Measurements from ENCODE around the gene NRG3. TPM values are rescaled to one million over a fixed set of nuclear protein-coding genes. Genes with fewer than 3 reads are reported as not detected.

Gene NRG3
- total and polyA plus RNA-seq, 2 donors (not counting 1 experiment from before 2014, with no cell fraction given) = 0.06 TPM; not detected in 1

- no peaks in the 10 kb centered on the region for H3K9me3 Mint-ChIP-seq (ENCODE audit: insufficient read depth)
- ATAC-seq (ENCODE audit: low read depth) = no peak
- Histone ChIP-seq H3K9me3 (ENCODE audit: control extremely low read depth in 1 of 3, control insufficient read depth in 2 of 3, insufficient read depth in 1 of 3, low read length in 2 of 3) (no peaks in the 10 kb centered on the region), H3K4me3 (ENCODE audit: control extremely low read depth in 1 of 5, extremely low read depth in 1 of 5, insufficient read depth in 1 of 5, low read depth in 2 of 5, low read length in 4 of 5) (no peak overlapping the region), H3K36me3 (replicated peaks in 1 of 2; ENCODE audit: control extremely low read depth in 1 of 2, control insufficient read depth in 1 of 2, extremely low read depth in 1 of 2, insufficient read depth in 2 of 2, low read length in 1 of 2) (no peaks in the 10 kb centered on the region), H3K4me1 (ENCODE audit: control insufficient read depth in 2 of 2, insufficient read depth in 2 of 2, low read length in 2 of 2) (no peaks in the 10 kb centered on the region), H3K27me3 (replicated peaks in 1 of 4; ENCODE audit: control extremely low read depth in 1 of 4, control insufficient read depth in 3 of 4, insufficient read depth in 4 of 4, low read length in 3 of 4) (no peaks in the 10 kb centered on the region), H3K4me2 (replicated peaks; ENCODE audit: low read depth, low read length, poor library complexity, severe bottlenecking) (no peak overlapping the region), H3K27ac (ENCODE audit: low read length in 2 of 2) (no peak overlapping the region), H4K20me1 (ENCODE audit: control insufficient read depth, insufficient read depth, low read length, poor library complexity, severe bottlenecking) (no peaks in the 10 kb centered on the region), H3K9ac (ENCODE audit: low read length) (no peak overlapping the region), H2AFZ (ENCODE audit: insufficient read depth, low read depth, low read length, poor library complexity, severe bottlenecking) (no peak overlapping the region), H3K79me2 (ENCODE audit: control insufficient read depth, insufficient read depth, low read length) (no peaks in the 10 kb centered on the region)
- no peaks in the 10 kb centered on the region for H3K27me3 Mint-ChIP-seq
- H3K4me3 Mint-ChIP-seq = no peak overlapping the region
- CTCF ChIA-PET = no interaction called here
- no peak overlapping the region for H3K27ac Mint-ChIP-seq
- POLR2A ChIA-PET = no interaction called here
- no peaks in the 10 kb centered on the region for H3K4me1 Mint-ChIP-seq
- no peak for DNase-seq
- intact Hi-C loops (cut with micrococcal nuclease) = no loop called here
- TF ChIP-seq EZH2 (IDR thresholded peaks at IDR 0.05; ENCODE audit: borderline replicate concordance, insufficient read depth, low read depth, low read length, poor library complexity, severe bottlenecking) = no peak
- no peak for TF ChIP-seq CTCF (IDR thresholded peaks at IDR 0.05)
- WGBS (ENCODE audit: insufficient coverage) = 64% methylated on average over 4 of the region's 7 CpGs
Measured at GRCh38 chr10:82194419-82194818, 319.4 kb downstream of the NRG3 start.

- peaks cover 0 to 2% (median 0%) of the 10 kb centered on the region in 3 donors for H3K9me3 ChIP-seq (ENCODE audit: control extremely low read depth in 1 of 3, control insufficient read depth in 2 of 3, insufficient read depth in 1 of 3, low read length in 2 of 3)
- no peak for ATAC-seq (ENCODE audit: low read depth)
- no peak overlapping the region for H2AFZ ChIP-seq (ENCODE audit: insufficient read depth, low read depth, low read length, poor library complexity, severe bottlenecking)
- H3K4me3 ChIP-seq (ENCODE audit: control extremely low read depth in 1 of 5, extremely low read depth in 1 of 5, insufficient read depth in 1 of 5, low read depth in 2 of 5, low read length in 4 of 5) = no peak overlapping the region
- no peaks in the 10 kb centered on the region for H3K79me2 ChIP-seq (ENCODE audit: control insufficient read depth, insufficient read depth, low read length)
- H3K9ac ChIP-seq (ENCODE audit: low read length) = no peak overlapping the region
- ChIA-PET CTCF (no interaction called here), POLR2A (no interaction called here)
- H3K36me3 ChIP-seq (replicated peaks in 1 of 2; ENCODE audit: control extremely low read depth in 1 of 2, control insufficient read depth in 1 of 2, extremely low read depth in 1 of 2, insufficient read depth in 2 of 2, low read length in 1 of 2) = no peaks in the 10 kb centered on the region
- H3K27me3 ChIP-seq (replicated peaks in 1 of 4; ENCODE audit: control extremely low read depth in 1 of 4, control insufficient read depth in 3 of 4, insufficient read depth in 4 of 4, low read length in 3 of 4) = no peaks in the 10 kb centered on the region
- no peak overlapping the region for H3K4me2 ChIP-seq (replicated peaks; ENCODE audit: low read depth, low read length, poor library complexity, severe bottlenecking)
- intact Hi-C loops (cut with micrococcal nuclease) = no loop called here
- DNase-seq = no peak
- no peaks in the 10 kb centered on the region for H4K20me1 ChIP-seq (ENCODE audit: control insufficient read depth, insufficient read depth, low read length, poor library complexity, severe bottlenecking)
- WGBS (ENCODE audit: insufficient coverage) = no CpG with 5 or more reads among the region's 2 CpGs
- Mint-ChIP-seq H3K4me3 (no peak overlapping the region), H3K4me1 (no peaks in the 10 kb centered on the region), H3K27ac (no peak overlapping the region), H3K9me3 (ENCODE audit: insufficient read depth) (peaks cover 3% of the 10 kb centered on the region), H3K27me3 (no peaks in the 10 kb centered on the region)
- no peaks in the 10 kb centered on the region for H3K4me1 ChIP-seq (ENCODE audit: control insufficient read depth in 2 of 2, insufficient read depth in 2 of 2, low read length in 2 of 2)
- H3K27ac ChIP-seq (ENCODE audit: low read length in 2 of 2) = no peak overlapping the region
- no peak for TF ChIP-seq CTCF (IDR thresholded peaks at IDR 0.05)
- TF ChIP-seq EZH2 (IDR thresholded peaks at IDR 0.05; ENCODE audit: borderline replicate concordance, insufficient read depth, low read depth, low read length, poor library complexity, severe bottlenecking) = no peak
Measured at GRCh38 chr10:82206831-82207230, 331.8 kb downstream of the NRG3 start.
